Measurements from ENCODE around the gene PIAS4.

DNA sequence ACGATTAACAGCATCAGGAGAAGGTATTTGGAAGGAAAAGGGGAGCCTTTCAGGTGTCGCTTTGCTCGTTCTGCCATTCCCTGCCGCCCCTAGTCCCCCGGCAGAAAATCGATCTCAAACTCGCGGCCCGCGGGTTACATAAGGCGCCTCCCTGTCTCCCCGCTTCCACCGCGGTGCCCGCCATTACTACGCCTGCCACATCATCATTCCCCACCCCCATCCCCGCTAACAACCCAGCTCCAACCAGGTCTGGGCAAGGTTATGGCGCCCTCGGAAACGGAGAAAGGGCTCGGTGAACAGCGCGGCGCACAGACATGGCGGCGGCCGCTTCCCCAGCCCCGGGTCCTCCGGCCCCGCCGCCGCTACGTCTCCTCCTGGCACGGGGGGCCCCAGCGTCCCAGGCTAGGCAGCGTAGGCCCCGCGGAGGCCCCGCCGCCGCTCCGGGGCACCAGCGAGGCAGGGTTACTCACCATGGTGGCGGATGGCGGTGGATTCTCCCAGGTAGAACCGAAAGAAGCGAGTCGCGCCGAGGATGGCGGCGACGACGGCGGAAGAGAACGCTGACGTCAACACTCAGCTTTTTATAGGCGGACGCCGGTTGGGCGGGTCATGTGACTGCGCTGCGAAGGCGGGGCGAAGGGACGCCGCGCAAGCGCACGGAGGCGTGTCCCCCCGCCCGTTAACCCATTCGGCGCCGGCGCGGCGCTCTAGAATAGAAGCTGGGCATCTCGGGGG is 22.5 kb upstream of the PIAS4 start, which contains the start of gene EEF2:
- peak; percentile 99 for TF ChIP-seq POLR2A (IDR thresholded peaks at IDR 0.05)
- TF ChIP-seq, protein P1, sequence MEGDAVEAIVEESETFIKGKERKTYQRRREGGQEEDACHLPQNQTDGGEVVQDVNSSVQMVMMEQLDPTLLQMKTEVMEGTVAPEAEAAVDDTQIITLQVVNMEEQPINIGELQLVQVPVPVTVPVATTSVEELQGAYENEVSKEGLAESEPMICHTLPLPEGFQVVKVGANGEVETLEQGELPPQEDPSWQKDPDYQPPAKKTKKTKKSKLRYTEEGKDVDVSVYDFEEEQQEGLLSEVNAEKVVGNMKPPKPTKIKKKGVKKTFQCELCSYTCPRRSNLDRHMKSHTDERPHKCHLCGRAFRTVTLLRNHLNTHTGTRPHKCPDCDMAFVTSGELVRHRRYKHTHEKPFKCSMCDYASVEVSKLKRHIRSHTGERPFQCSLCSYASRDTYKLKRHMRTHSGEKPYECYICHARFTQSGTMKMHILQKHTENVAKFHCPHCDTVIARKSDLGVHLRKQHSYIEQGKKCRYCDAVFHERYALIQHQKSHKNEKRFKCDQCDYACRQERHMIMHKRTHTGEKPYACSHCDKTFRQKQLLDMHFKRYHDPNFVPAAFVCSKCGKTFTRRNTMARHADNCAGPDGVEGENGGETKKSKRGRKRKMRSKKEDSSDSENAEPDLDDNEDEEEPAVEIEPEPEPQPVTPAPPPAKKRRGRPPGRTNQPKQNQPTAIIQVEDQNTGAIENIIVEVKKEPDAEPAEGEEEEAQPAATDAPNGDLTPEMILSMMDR (IDR thresholded peaks at IDR 0.05): no peak

Measured in body of pancreas (tissue), 4 donors.